CD4-positive, alpha-beta memory T cell (primary cell): ENCODE data around the gene LHFPL5. TPM values are rescaled to one million over a fixed set of nuclear protein-coding genes. Genes with fewer than 3 reads are reported as not detected.

ENCODE experiments used
- CTCF ChIA-PET: fragments of 350-600 bp; sonication (Branson Sonifier 250); formaldehyde crosslinking; loops from one replicate; lab custom pipeline; 2021; ENCODE audit warnings: inconsistent platforms; ENCODE audit not compliant: partially characterized antibody; lab: Charles Lee
- POLR2A ChIA-PET: fragments of 350-600 bp; sonication (Branson Sonifier 250); formaldehyde crosslinking; loops from one replicate; lab custom pipeline; 2021; ENCODE audit not compliant: partially characterized antibody; lab: Charles Lee
- DNase-seq, 5 donors: peaks; one replicate each; pipeline versions ENCODE4 v3.0.0 to v3.0.0-alpha.2; 2020 to 2022; ENCODE audit warnings: mixed read lengths in 1 of 5
- H3K27ac ChIP-seq: one replicate; pipeline ENCODE4 v1.7.0; 2013; ENCODE audit warnings: low read depth, low read length
- H3K27me3 ChIP-seq: 2 replicates; pipeline ENCODE4 v1.7.0; 2013; ENCODE audit warnings: mild to moderate bottlenecking, low read length, moderate library complexity; ENCODE audit not compliant: insufficient read depth
- H3K36me3 ChIP-seq: 2 replicates; pipeline ENCODE4 v1.7.0; 2013; ENCODE audit warnings: mild to moderate bottlenecking, low read length, moderate library complexity; ENCODE audit not compliant: insufficient read depth
- H3K4me1 ChIP-seq: 2 replicates; pipeline ENCODE4 v1.7.0; 2013; ENCODE audit warnings: mild to moderate bottlenecking, low read length, moderate library complexity; ENCODE audit not compliant: insufficient read depth
- H3K4me3 ChIP-seq, 2 donors: one replicate each; pipeline ENCODE4 v1.7.0; 2013; ENCODE audit warnings: low read length in 2 of 2, mild to moderate bottlenecking in 1 of 2
- H3K9me3 ChIP-seq, 2 donors: one replicate each; pipeline ENCODE4 v1.7.0; 2013; ENCODE audit warnings: low read length in 2 of 2, control low read depth in 1 of 2; ENCODE audit not compliant: control insufficient read depth in 1 of 2
- H3K27ac Mint-ChIP-seq, 7 donors: one replicate each; pipeline ENCODE4 v1.8.0; 2020 to 2021; ENCODE audit warnings: mixed read lengths in 7 of 7, mild to moderate bottlenecking in 6 of 7, inconsistent platforms in 3 of 7, moderate library complexity in 3 of 7
- H3K27me3 Mint-ChIP-seq, 2 donors: one replicate each; pipeline ENCODE4 v1.8.0; 2020 to 2021; ENCODE audit warnings: mixed read lengths in 2 of 2
- H3K36me3 Mint-ChIP-seq, 2 donors: one replicate each; pipeline ENCODE4 v1.8.0; 2020 to 2021; ENCODE audit warnings: mixed read lengths in 2 of 2, inconsistent platforms in 1 of 2, mild to moderate bottlenecking in 1 of 2
- H3K4me1 Mint-ChIP-seq, 4 donors: one replicate each; pipeline ENCODE4 v1.8.0; 2020 to 2021; ENCODE audit warnings: mixed read lengths in 4 of 4, mild to moderate bottlenecking in 1 of 4
- H3K4me3 Mint-ChIP-seq, 8 donors: one replicate each; pipeline ENCODE4 v1.8.0; 2020 to 2021; ENCODE audit warnings: mixed read lengths in 8 of 8, mild to moderate bottlenecking in 7 of 8, moderate library complexity in 6 of 8, inconsistent platforms in 3 of 8
- H3K9me3 Mint-ChIP-seq, 8 donors: one replicate each; pipeline ENCODE4 v1.8.0; 2020 to 2021; ENCODE audit warnings: mixed read lengths in 8 of 8, mild to moderate bottlenecking in 5 of 8, inconsistent platforms in 3 of 8, moderate library complexity in 1 of 8
- intact Hi-C: fragments of 100-400 bp; cut with micrococcal nuclease; formaldehyde crosslinking; loops from one replicate; pipeline ENCODE4 v1.15.1; 2023
- polyA plus RNA-seq, 2 donors: library from polyadenylated mRNA; unstranded; fragments of 300-500 nt; fragmentation: Illumina TruSeq; gene quantifications; one replicate each; pipeline ENCODE4 v1.2.3, GENCODE V29; 2021
- total RNA-seq, 2 experiments: library from RNA; stranded (reverse); gene quantifications; one replicate each; pipeline ENCODE4 v1.2.3, GENCODE V29; 2021

Gene LHFPL5
- total and polyA plus RNA-seq, 4 experiments from 2014 or later: not detected

- CTCF ChIA-PET: no interaction called here
These were observed 30.1 kb upstream of the LHFPL5 start for GRCh38 chr6:35775031-35775430.

GRCh38 chr6:35776364-35777215 lies 28.6 kb upstream of the LHFPL5 start, which contains the start of gene CLPSL2:
Gene CLPSL2, plus strand, starts transcription at chr6:35776598. Its CDS starts 21 bp downstream, at chr6:35776619.
- no peak within 1 kb of the TSS for H3K27ac ChIP-seq
- Mint-ChIP-seq H3K27me3 (peaks cover 22 to 30% of the 10 kb centered on the region in 2 donors), H3K4me1 (peaks cover 2 to 5% (median 4%) of the 10 kb centered on the region in 4 donors), H3K4me3 (peak within 1 kb of the TSS; percentile 39 to 83 (median 68)), H3K36me3 (no peaks in the 10 kb centered on the region), H3K9me3 (no peaks in the 10 kb centered on the region), H3K27ac (no peak within 1 kb of the TSS)
- no peak within 1 kb of the TSS for H3K4me3 ChIP-seq
- no peak for DNase-seq
- POLR2A ChIA-PET: interaction anchor here (1.0 kb wide), 1 partner anchor 16 kb away, joined by 4 read pairs; no protein-coding TSS in a partner anchor
- intact Hi-C loops: no loop called here
- CTCF ChIA-PET: no interaction called here
- no peaks in the 10 kb centered on the region for H3K27me3 ChIP-seq
- H3K4me1 ChIP-seq: no peaks in the 10 kb centered on the region
- H3K9me3 ChIP-seq: no peaks in the 10 kb centered on the region
- no peaks in the 10 kb centered on the region for H3K36me3 ChIP-seq

More at GRCh38 chr6:35775031-35775430, 30.1 kb upstream of the LHFPL5 start:
- H3K4me3 ChIP-seq: no peak overlapping the region
- H3K36me3 Mint-ChIP-seq: no peaks in the 10 kb centered on the region
- H3K4me3 Mint-ChIP-seq: no peak overlapping the region
- H3K4me1 Mint-ChIP-seq: peaks cover 2 to 5% (median 4%) of the 10 kb centered on the region in 4 donors
- POLR2A ChIA-PET: no interaction called here
- peaks cover 18 to 28% of the 10 kb centered on the region in 2 donors for H3K27me3 Mint-ChIP-seq
- no peaks in the 10 kb centered on the region for H3K27me3 ChIP-seq
- intact Hi-C loops: no loop called here
- H3K4me1 ChIP-seq: no peaks in the 10 kb centered on the region
- H3K27ac ChIP-seq: no peak overlapping the region
- H3K27ac Mint-ChIP-seq: peak overlapping the region in 1 of 7 donors; percentile 12
- H3K9me3 Mint-ChIP-seq: no peaks in the 10 kb centered on the region
- no peaks in the 10 kb centered on the region for H3K36me3 ChIP-seq
- no peak for DNase-seq
- H3K9me3 ChIP-seq: no peaks in the 10 kb centered on the region

GRCh38 chr6:35777356-35778102 lies 27.6 kb upstream of the LHFPL5 start:
- ChIA-PET CTCF (no interaction called here), POLR2A (no interaction called here)
- Mint-ChIP-seq H3K9me3 (no peaks in the 10 kb centered on the region), H3K4me1 (peaks cover 2 to 5% (median 4%) of the 10 kb centered on the region in 4 donors), H3K36me3 (no peaks in the 10 kb centered on the region), H3K27ac (peak overlapping the region in 1 of 7 donors; percentile 48), H3K4me3 (peak overlapping the region in 7 of 8 donors; percentile 41 to 83 (median 61)), H3K27me3 (peaks cover 28 to 33% of the 10 kb centered on the region in 2 donors)
- Histone ChIP-seq H3K9me3 (no peaks in the 10 kb centered on the region), H3K27ac (no peak overlapping the region), H3K36me3 (no peaks in the 10 kb centered on the region), H3K27me3 (no peaks in the 10 kb centered on the region), H3K4me1 (no peaks in the 10 kb centered on the region), H3K4me3 (no peak overlapping the region)
- no peak for DNase-seq
- intact Hi-C loops: no loop called here

GRCh38 chr6:35778437-35778836 lies 26.7 kb upstream of the LHFPL5 start:
- no peak for DNase-seq
- H3K27me3 Mint-ChIP-seq: peaks cover 29 to 33% of the 10 kb centered on the region in 2 donors
- no peaks in the 10 kb centered on the region for H3K9me3 Mint-ChIP-seq
- Histone ChIP-seq H3K27me3 (no peaks in the 10 kb centered on the region), H3K4me1 (no peaks in the 10 kb centered on the region), H3K27ac (no peak overlapping the region), H3K9me3 (no peaks in the 10 kb centered on the region), H3K36me3 (no peaks in the 10 kb centered on the region), H3K4me3 (no peak overlapping the region)
- ChIA-PET CTCF (no interaction called here), POLR2A (no interaction called here)
- H3K27ac Mint-ChIP-seq: no peak overlapping the region
- intact Hi-C loops: no loop called here
- peaks cover 2 to 5% (median 4%) of the 10 kb centered on the region in 4 donors for H3K4me1 Mint-ChIP-seq
- H3K4me3 Mint-ChIP-seq: peak overlapping the region in 1 of 8 donors; percentile 41
- H3K36me3 Mint-ChIP-seq: no peaks in the 10 kb centered on the region

- no peaks in the 10 kb centered on the region for H3K36me3 ChIP-seq
- H3K27ac ChIP-seq: no peak within 1 kb of the TSS
- H3K27me3 ChIP-seq: no peaks in the 10 kb centered on the region
- H3K4me3 ChIP-seq: no peak within 1 kb of the TSS
- intact Hi-C loops: no loop called here
- Mint-ChIP-seq H3K27me3 (peaks cover 34 to 37% of the 10 kb centered on the region in 2 donors), H3K4me1 (peaks cover 2 to 5% (median 4%) of the 10 kb centered on the region in 4 donors), H3K9me3 (no peaks in the 10 kb centered on the region), H3K27ac (no peak within 1 kb of the TSS), H3K36me3 (no peaks in the 10 kb centered on the region), H3K4me3 (peak within 1 kb of the TSS in 1 of 8 donors; percentile 2)
- H3K9me3 ChIP-seq: no peaks in the 10 kb centered on the region
- no peak for DNase-seq
- ChIA-PET CTCF (no interaction called here), POLR2A (no interaction called here)
- no peaks in the 10 kb centered on the region for H3K4me1 ChIP-seq
These were observed 24.4 kb upstream of the LHFPL5 start, which contains the start of gene CLPSL1 for GRCh38 chr6:35780719-35781118. Gene CLPSL1, plus strand, starts transcription at chr6:35781019. Its CDS starts 92 bp downstream, at chr6:35781111.

GRCh38 chr6:35781290-35781689 lies 23.9 kb upstream of the LHFPL5 start:
- Mint-ChIP-seq H3K36me3 (no peaks in the 10 kb centered on the region), H3K27ac (no peak overlapping the region), H3K27me3 (peaks cover 31 to 37% of the 10 kb centered on the region in 2 donors), H3K9me3 (no peaks in the 10 kb centered on the region), H3K4me1 (peaks cover 2 to 5% (median 4%) of the 10 kb centered on the region in 4 donors), H3K4me3 (no peak overlapping the region)
- CTCF ChIA-PET: no interaction called here
- Histone ChIP-seq H3K27me3 (no peaks in the 10 kb centered on the region), H3K4me1 (no peaks in the 10 kb centered on the region), H3K9me3 (no peaks in the 10 kb centered on the region), H3K27ac (no peak overlapping the region), H3K36me3 (no peaks in the 10 kb centered on the region), H3K4me3 (no peak overlapping the region)
- DNase-seq: no peak
- POLR2A ChIA-PET: no interaction called here
- intact Hi-C loops: no loop called here

GRCh38 chr6:35782424-35782823 lies 22.7 kb upstream of the LHFPL5 start:
- Mint-ChIP-seq H3K27ac (no peak overlapping the region), H3K4me1 (peaks cover 0 to 4% (median under 1%) of the 10 kb centered on the region in 4 donors), H3K9me3 (no peaks in the 10 kb centered on the region), H3K4me3 (no peak overlapping the region), H3K27me3 (peaks cover 35 to 40% of the 10 kb centered on the region in 2 donors), H3K36me3 (no peaks in the 10 kb centered on the region)
- DNase-seq: no peak
- H3K4me3 ChIP-seq: no peak overlapping the region
- H3K4me1 ChIP-seq: no peaks in the 10 kb centered on the region
- ChIA-PET POLR2A (no interaction called here), CTCF (no interaction called here)
- intact Hi-C loops: no loop called here
- no peaks in the 10 kb centered on the region for H3K9me3 ChIP-seq
- H3K27ac ChIP-seq: no peak overlapping the region
- peaks cover 4% of the 10 kb centered on the region for H3K27me3 ChIP-seq
- no peaks in the 10 kb centered on the region for H3K36me3 ChIP-seq
